ENCODE measurements around the gene RBM47.
"Not testable (repeated sequence)": the region's sequence is repeated elsewhere in the genome, so short reads cannot be mapped to it uniquely, and the experiment has no call there.

RBM47 gene

GRCh38 chr4:40629401-40630334 lies at the start of gene RBM47:
RBM47 (minus strand) TSS chr4:40629864; CDS start chr4:40438893, 190,971 bp downstream.
- no peak for DNase-seq (ENCODE audit: low spot score)

- no peak for DNase-seq (ENCODE audit: low spot score)
Observed at GRCh38 chr4:40678421-40678820, 48.8 kb upstream of the RBM47 start.

GRCh38 chr4:40675166-40675565 lies 45.5 kb upstream of the RBM47 start:
- no peak for DNase-seq (ENCODE audit: low spot score)

- no peak for DNase-seq (ENCODE audit: low spot score)
Observed at GRCh38 chr4:40672528-40673522, 43.2 kb upstream of the RBM47 start.

- DNase-seq (ENCODE audit: low spot score), result no peak
Observed at GRCh38 chr4:40669504-40669903, 39.8 kb upstream of the RBM47 start.

- no peak for DNase-seq (ENCODE audit: low spot score)
Observed at GRCh38 chr4:40665842-40666241, 36.2 kb upstream of the RBM47 start.

- no peak for DNase-seq (ENCODE audit: low spot score)
Observed at GRCh38 chr4:40662962-40663604, 33.4 kb upstream of the RBM47 start.

GRCh38 chr4:40661803-40662202 lies 32.1 kb upstream of the RBM47 start:
- DNase-seq (ENCODE audit: low spot score), result no peak

GRCh38 chr4:40656201-40656863 lies 26.7 kb upstream of the RBM47 start:
- no peak for DNase-seq (ENCODE audit: low spot score)

- no peak for DNase-seq (ENCODE audit: low spot score)
Observed at GRCh38 chr4:40651280-40651679, 21.6 kb upstream of the RBM47 start.

GRCh38 chr4:40649321-40649720 lies 19.7 kb upstream of the RBM47 start:
- DNase-seq (ENCODE audit: low spot score), result no peak

- no peak for DNase-seq (ENCODE audit: low spot score)
Observed at GRCh38 chr4:40648742-40649281, 19.1 kb upstream of the RBM47 start.

GRCh38 chr4:40648131-40648530 lies 18.5 kb upstream of the RBM47 start:
- no peak for DNase-seq (ENCODE audit: low spot score)

- no peak for DNase-seq (ENCODE audit: low spot score)
Observed at GRCh38 chr4:40645586-40645985, 15.9 kb upstream of the RBM47 start.

GRCh38 chr4:40632080-40632479 lies 2.4 kb upstream of the RBM47 start:
- DNase-seq (ENCODE audit: low spot score), result no peak

GRCh38 chr4:40630335-40631021 lies 814 bp upstream of the RBM47 start:
- DNase-seq (ENCODE audit: low spot score), result no peak

- DNase-seq (ENCODE audit: low spot score), result no peak
Observed at GRCh38 chr4:40628888-40629287, 776 bp downstream of the RBM47 start.

GRCh38 chr4:40628407-40628806 lies 1.3 kb downstream of the RBM47 start:
- DNase-seq (ENCODE audit: low spot score), result not testable (repeated sequence)

GRCh38 chr4:40627540-40627939 lies 2.1 kb downstream of the RBM47 start:
- no peak for DNase-seq (ENCODE audit: low spot score)

- DNase-seq (ENCODE audit: low spot score), result no peak
Observed at GRCh38 chr4:40626183-40626990, 3.3 kb downstream of the RBM47 start.

All from hematopoietic multipotent progenitor cell treated with erythropoietin and hydrocortisone succinate and interleukin-3 and kit ligand, for 15 days (in vitro differentiated cells).